Right atrium auricular region (tissue), 2 donors: ENCODE data around the gene DROSHA. TPM values are rescaled to one million over a fixed set of nuclear protein-coding genes. Genes with fewer than 3 reads are reported as not detected.

Experiments used
- DNase-seq: peaks from one replicate; pipeline ENCODE4 v3.0.0-alpha.2; 2019; ENCODE audit warnings: low spot score
- H3K27ac ChIP-seq, 2 donors: fragments of 200-600 bp; sonication (generic); 1 replicate in 1 of 2; 2 replicates in 1 of 2; pipeline ENCODE4 v1.5.1; 2016 to 2019
- H3K27me3 ChIP-seq, 2 donors: fragments of 200-600 bp; sonication (generic); one replicate each; pipeline versions ENCODE4 v1.5.1 to v1.6.0; 2017 to 2019
- H3K36me3 ChIP-seq: fragments of 200-600 bp; sonication (generic); one replicate; pipeline ENCODE4 v1.5.1; 2016
- H3K4me1 ChIP-seq, 2 donors: fragments of 200-600 bp; sonication (generic); one replicate each; pipeline versions ENCODE4 v1.5.1 to v1.6.0; 2017 to 2019
- H3K4me3 ChIP-seq, 2 donors: fragments of 200-600 bp; sonication (generic); 1 replicate in 1 of 2; 2 replicates in 1 of 2; pipeline ENCODE4 v1.5.1; 2017 to 2019; ENCODE audit warnings: mild to moderate bottlenecking in 1 of 2, moderate library complexity in 1 of 2
- H3K9me3 ChIP-seq, 2 donors: fragments of 200-600 bp; sonication (generic); one replicate each; pipeline ENCODE4 v1.5.1; 2019
- CTCF ChIP-seq, 2 donors: fragments of 200-600 bp; sonication (generic); IDR thresholded peaks; one replicate each; pipeline ENCODE4 v1.5.1; 2019; ENCODE audit warnings: antibody characterized with exemption in 2 of 2
- total RNA-seq, 2 donors: library from RNA; depleted of rRNA; stranded (reverse); fragments of >200 nt; gene quantifications; one replicate each; pipeline ENCODE4 v1.1.0, GENCODE V29; 2016

DROSHA gene
- total RNA-seq, 2 donors from 2014 or later: 27.3 to 28.5 TPM

- Histone ChIP-seq H3K27me3 (no peaks in the 10 kb centered on the region), H3K9me3 (no peaks in the 10 kb centered on the region), H3K4me1 (no peaks in the 10 kb centered on the region), H3K36me3 (no peaks in the 10 kb centered on the region), H3K4me3 (no peak overlapping the region), H3K27ac (no peak overlapping the region)
- no peak for DNase-seq
- TF ChIP-seq CTCF (IDR thresholded peaks at IDR 0.05): no peak
These were observed 174.9 kb downstream of the DROSHA start for GRCh38 chr5:31357038-31357437.

GRCh38 chr5:31355337-31355736 lies 176.6 kb downstream of the DROSHA start:
- H3K27ac ChIP-seq: no peak overlapping the region
- TF ChIP-seq CTCF (IDR thresholded peaks at IDR 0.05): no peak
- no peaks in the 10 kb centered on the region for H3K27me3 ChIP-seq
- DNase-seq: no peak
- H3K36me3 ChIP-seq: no peaks in the 10 kb centered on the region
- H3K9me3 ChIP-seq: no peaks in the 10 kb centered on the region
- H3K4me1 ChIP-seq: no peaks in the 10 kb centered on the region
- H3K4me3 ChIP-seq: no peak overlapping the region

Other genes starting within 250 kb of the DROSHA start
- gene C5orf22, start 208 bp upstream of the DROSHA start, total RNA-seq: 10 to 100 TPM; 11.3 to 18.8 TPM
- 10 to 100 TPM; 79.5 to 86.4 TPM for gene PDZD2, start 107.0 kb upstream of the DROSHA start, total RNA-seq